Endothelial cell of umbilical vein (primary cell): Measurements from ENCODE around the gene ELOVL5. TPM values are rescaled to one million over a fixed set of nuclear protein-coding genes. Genes with fewer than 3 reads are reported as not detected.

Source experiments
- BruUV-seq: library from RNA; stranded (reverse); fragments of 400-500 nt; replicated peaks from 2 replicates; lab custom pipeline; 2021; lab: Mats Ljungman, UMichigan
- CTCF ChIA-PET: fragments of 300-600, 350-600 bp; sonication (Branson Sonifier 250); formaldehyde crosslinking; loops from one replicate; lab custom pipeline; 2021; ENCODE audit warnings: antibody characterized with exemption, inconsistent platforms; lab: Charles Lee
- POLR2A ChIA-PET: fragments of 300-600, 350-600 bp; sonication (Branson Sonifier 250); formaldehyde crosslinking; loops from one replicate; lab custom pipeline; 2021; ENCODE audit warnings: antibody characterized with exemption, inconsistent platforms; lab: Charles Lee
- DNase-seq: peaks from one replicate; pipeline ENCODE4 v3.0.0-alpha.2; 2011; ENCODE audit warnings: low read depth, low spot score
- FAIRE-seq: peaks from 2 replicates; lab custom pipeline; 2011; peaks lifted over from hg19 to GRCh38; lab: Jason Lieb, UNC
- H2AFZ ChIP-seq: 2 replicates; pipeline ENCODE4 v1.6.0; 2012; ENCODE audit warnings: low read depth, low read length, control low read depth, inconsistent platforms
- H3K27ac ChIP-seq: 2 replicates; pipeline ENCODE4 v1.5.1; 2011; ENCODE audit warnings: low read depth, mild to moderate bottlenecking, control low read depth, low read length, moderate library complexity; ENCODE audit not compliant: insufficient read depth
- H3K27me3 ChIP-seq, 2 experiments: 2 replicates each; pipeline versions ENCODE4 v1.6.0 to v1.6.1; 2011; ENCODE audit warnings: low read length in 2 of 2, mixed read lengths in 1 of 2; ENCODE audit not compliant: control insufficient read depth in 2 of 2, insufficient read depth in 2 of 2
- H3K36me3 ChIP-seq, 2 experiments: 2 replicates in 1 of 2; 3 replicates in 1 of 2; pipeline ENCODE4 v1.5.1; 2011; ENCODE audit warnings: low read length in 2 of 2, mild to moderate bottlenecking in 1 of 2, moderate library complexity in 1 of 2; ENCODE audit not compliant: control insufficient read depth in 2 of 2, insufficient read depth in 2 of 2; ENCODE audit errors: extremely low read depth in 1 of 2
- H3K4me1 ChIP-seq: 3 replicates; pipeline ENCODE4 v1.5.1; 2011; ENCODE audit warnings: mild to moderate bottlenecking, low read length; ENCODE audit not compliant: control insufficient read depth, insufficient read depth; ENCODE audit errors: extremely low read depth
- H3K4me2 ChIP-seq: 2 replicates; pipeline ENCODE4 v1.6.1; 2011; ENCODE audit warnings: low read length, control low read depth, mixed read lengths; ENCODE audit not compliant: insufficient read depth
- H3K4me3 ChIP-seq, 3 experiments: fragments of 200-600 bp in 1 of 3; sonication (generic), shearing (Covaris generic) in 1 of 3; replicated peaks in 1 of 3; 2 replicates each; pipeline ENCODE4 v1.5.1; 2011 to 2016; ENCODE audit warnings: control low read depth in 3 of 3, low read length in 3 of 3, mild to moderate bottlenecking in 2 of 3, inconsistent platforms in 1 of 3, low read depth in 1 of 3, moderate library complexity in 1 of 3; ENCODE audit not compliant: insufficient read depth in 1 of 3
- H3K79me2 ChIP-seq: 2 replicates; pipeline ENCODE4 v1.6.0; 2012; ENCODE audit warnings: low read length, inconsistent platforms; ENCODE audit not compliant: control insufficient read depth, insufficient read depth
- H3K9ac ChIP-seq: replicated peaks from 2 replicates; pipeline ENCODE3; 2011; ENCODE audit warnings: low read length, control low read depth; ENCODE audit not compliant: insufficient read depth; ENCODE audit errors: extremely low read depth
- H3K9me1 ChIP-seq: replicated peaks from 3 replicates; pipeline ENCODE4 v1.6.0; 2011; ENCODE audit warnings: mild to moderate bottlenecking, low read length; ENCODE audit not compliant: control insufficient read depth, insufficient read depth; ENCODE audit errors: extremely low read depth
- H3K9me3 ChIP-seq: replicated peaks from 2 replicates; pipeline ENCODE4 v1.5.1; 2012; ENCODE audit warnings: low read length, inconsistent platforms; ENCODE audit not compliant: control insufficient read depth, insufficient read depth
- H4K20me1 ChIP-seq: replicated peaks from 2 replicates; pipeline ENCODE3; 2011; ENCODE audit warnings: mild to moderate bottlenecking, low read length; ENCODE audit not compliant: control insufficient read depth, insufficient read depth; ENCODE audit errors: extremely low read depth
- EZH2 ChIP-seq: IDR thresholded peaks from 2 replicates; pipeline ENCODE4 v1.6.1; 2012; ENCODE audit warnings: borderline replicate concordance, low read depth, mild to moderate bottlenecking, moderate library complexity, low read length, inconsistent platforms; ENCODE audit not compliant: severe bottlenecking
- FOS ChIP-seq: IDR thresholded peaks from 2 replicates; pipeline ENCODE4 v1.6.1; 2011; ENCODE audit warnings: mild to moderate bottlenecking, low read length, moderate library complexity, borderline replicate concordance; ENCODE audit not compliant: insufficient read depth
- GATA2 ChIP-seq: IDR thresholded peaks from 2 replicates; pipeline ENCODE4 v1.7.0; 2011; ENCODE audit warnings: low read depth, mild to moderate bottlenecking, moderate library complexity, mixed read lengths, low read length; ENCODE audit not compliant: insufficient read length, insufficient read depth
- JUN ChIP-seq: IDR thresholded peaks from 2 replicates; pipeline ENCODE4 v1.6.1; 2011; ENCODE audit warnings: borderline replicate concordance, low read depth; ENCODE audit not compliant: insufficient read length, insufficient read depth
- MYC ChIP-seq: IDR thresholded peaks from one replicate; pipeline ENCODE4 v1.6.1; 2011; ENCODE audit warnings: mild to moderate bottlenecking, low read depth, low read length
- POLR2A ChIP-seq: IDR thresholded peaks from 2 replicates; pipeline ENCODE4 v1.6.1; 2012; ENCODE audit warnings: low read depth, mild to moderate bottlenecking, control low read depth, low read length
- POLR2AphosphoS5 ChIP-seq: IDR thresholded peaks from 2 replicates; pipeline ENCODE4 v1.6.1; 2012; ENCODE audit warnings: low read depth, mild to moderate bottlenecking, control low read depth, low read length, moderate library complexity; ENCODE audit not compliant: insufficient read depth
- dilution Hi-C: fragments of 300-500 bp; cut with MboI; formaldehyde crosslinking; loops from one replicate; pipeline ENCODE4 v1.15.0; 2019; ENCODE audit warnings: low sequenced_read_pairs; ENCODE audit not compliant: extremely low pct_ligation_motif_present
- intact Hi-C: fragments of 100-400 bp; cut with micrococcal nuclease; formaldehyde crosslinking; loops from one replicate; pipeline ENCODE4 v1.10.0; 2022
- polyA plus RNA-seq, 4 experiments: library from polyadenylated mRNA; depleted of rRNA in 3 of 4; stranded (reverse) in 3 of 4; unstranded in 1 of 4; fragments of >200 nt; gene quantifications; 2 replicates each; pipeline versions ENCODE4 v1.2.1 to v1.2.3, GENCODE V29; 2011 to 2012; ENCODE audit warnings: missing spikeins in 1 of 4
- total RNA-seq: library from RNA; stranded (reverse); gene quantifications from 2 replicates; pipeline ENCODE4 v1.2.3, GENCODE V29; 2021
- TF ChIP-seq, protein P1 (sequence below): IDR thresholded peaks from 2 replicates; pipeline ENCODE4 v1.6.1; 2011; ENCODE audit not compliant: insufficient read depth, insufficient read length
- TF ChIP-seq, protein P2 (sequence below), 2 donors: IDR thresholded peaks; 1 replicate in 1 of 2; 2 replicates in 1 of 2; pipeline ENCODE4 v1.5.1; 2011; ENCODE audit warnings: low read length in 2 of 2, mild to moderate bottlenecking in 2 of 2, moderate library complexity in 2 of 2, control low read depth in 1 of 2, inconsistent platforms in 1 of 2, low read depth in 1 of 2; ENCODE audit not compliant: insufficient read depth in 1 of 2; ENCODE audit errors: extremely low read depth in 1 of 2

The ELOVL5 gene
- total and polyA plus RNA-seq, 2 donors (not counting 3 experiments of a cell fraction or from before 2014, with no cell fraction given), result 85.9 to 140 TPM

DNA sequence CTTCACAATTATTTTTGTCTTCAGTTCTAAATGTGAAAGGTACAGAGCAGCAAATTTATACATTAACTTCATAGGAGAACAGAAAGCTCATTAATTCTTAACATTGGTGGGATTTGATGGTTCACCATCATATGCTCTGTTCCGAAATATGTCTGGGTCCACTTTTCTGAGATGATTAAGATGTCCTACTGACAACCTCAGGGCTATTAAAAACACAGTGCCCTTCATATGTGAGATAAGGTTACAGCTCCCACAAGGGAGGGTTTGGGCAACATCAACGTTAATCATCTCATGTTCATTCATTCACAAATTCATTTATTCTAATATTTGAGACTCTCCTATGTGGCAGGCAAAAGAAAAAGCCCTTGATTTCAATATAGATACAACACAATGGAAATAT, 91.2 kb downstream of the ELOVL5 start:
- Histone ChIP-seq H3K9me1 (peaks cover 3% of the 10 kb centered on the region), H3K36me3 (peaks cover 6 to 17% of the 10 kb centered on the region in 2 experiments), H2AFZ (no peak overlapping the region), H3K4me1 (no peaks in the 10 kb centered on the region), H3K79me2 (no peaks in the 10 kb centered on the region), H3K9me3 (no peaks in the 10 kb centered on the region), H3K4me3 (no peak overlapping the region), H4K20me1 (no peaks in the 10 kb centered on the region), H3K27ac (no peak overlapping the region), H3K4me2 (no peak overlapping the region), H3K27me3 (no peaks in the 10 kb centered on the region), H3K9ac (no peak overlapping the region)
- ChIA-PET POLR2A (no interaction called here), CTCF (interaction anchor here (0.8 to 1.4 kb wide), 3 partner anchors 20 to 180 kb away, joined by 3 read pairs; no protein-coding TSS in a partner anchor)
- intact Hi-C loops, result no loop called here
- FAIRE-seq (no peak), DNase-seq (no peak)
- dilution Hi-C loops, result no loop called here
- no TSS peak for BruUV-seq
- TF ChIP-seq, protein P1, sequence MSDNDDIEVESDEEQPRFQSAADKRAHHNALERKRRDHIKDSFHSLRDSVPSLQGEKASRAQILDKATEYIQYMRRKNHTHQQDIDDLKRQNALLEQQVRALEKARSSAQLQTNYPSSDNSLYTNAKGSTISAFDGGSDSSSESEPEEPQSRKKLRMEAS, result no peak
- TF ChIP-seq MYC (no peak), POLR2AphosphoS5 (no peak)

DNA sequence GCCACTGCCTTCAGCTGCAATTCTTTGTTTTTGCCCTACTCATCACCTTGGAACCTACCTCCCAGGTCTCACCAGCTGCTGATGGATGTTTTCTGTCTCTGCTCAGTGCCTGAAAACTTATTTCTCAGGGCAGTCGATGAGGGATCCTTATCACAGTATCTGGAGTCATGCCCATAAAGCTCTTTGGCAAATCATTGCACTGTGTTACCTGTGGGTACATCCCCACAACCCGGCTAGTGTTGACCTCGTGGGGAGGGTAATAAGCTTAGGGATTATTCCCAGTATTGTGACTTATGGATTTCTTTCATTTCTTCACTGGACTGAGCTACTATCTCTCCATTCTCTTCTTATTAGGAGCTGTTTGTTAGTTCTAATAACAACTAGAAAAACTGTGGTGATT, 91.7 kb downstream of the ELOVL5 start:
- BruUV-seq, result no TSS peak
- Histone ChIP-seq H3K9me3 (no peaks in the 10 kb centered on the region), H4K20me1 (no peaks in the 10 kb centered on the region), H3K36me3 (peaks cover 6 to 16% of the 10 kb centered on the region in 2 experiments), H3K9me1 (peaks cover 3% of the 10 kb centered on the region), H3K27me3 (no peaks in the 10 kb centered on the region), H3K4me1 (no peaks in the 10 kb centered on the region), H3K4me2 (no peak overlapping the region), H3K79me2 (no peaks in the 10 kb centered on the region), H3K27ac (no peak overlapping the region), H3K4me3 (no peak overlapping the region), H3K9ac (no peak overlapping the region), H2AFZ (no peak overlapping the region)
- TF ChIP-seq, protein P1, result no peak
- TF ChIP-seq POLR2AphosphoS5, result no peak
- TF ChIP-seq GATA2, result no peak
- no peak for TF ChIP-seq FOS
- TF ChIP-seq, protein P2, sequence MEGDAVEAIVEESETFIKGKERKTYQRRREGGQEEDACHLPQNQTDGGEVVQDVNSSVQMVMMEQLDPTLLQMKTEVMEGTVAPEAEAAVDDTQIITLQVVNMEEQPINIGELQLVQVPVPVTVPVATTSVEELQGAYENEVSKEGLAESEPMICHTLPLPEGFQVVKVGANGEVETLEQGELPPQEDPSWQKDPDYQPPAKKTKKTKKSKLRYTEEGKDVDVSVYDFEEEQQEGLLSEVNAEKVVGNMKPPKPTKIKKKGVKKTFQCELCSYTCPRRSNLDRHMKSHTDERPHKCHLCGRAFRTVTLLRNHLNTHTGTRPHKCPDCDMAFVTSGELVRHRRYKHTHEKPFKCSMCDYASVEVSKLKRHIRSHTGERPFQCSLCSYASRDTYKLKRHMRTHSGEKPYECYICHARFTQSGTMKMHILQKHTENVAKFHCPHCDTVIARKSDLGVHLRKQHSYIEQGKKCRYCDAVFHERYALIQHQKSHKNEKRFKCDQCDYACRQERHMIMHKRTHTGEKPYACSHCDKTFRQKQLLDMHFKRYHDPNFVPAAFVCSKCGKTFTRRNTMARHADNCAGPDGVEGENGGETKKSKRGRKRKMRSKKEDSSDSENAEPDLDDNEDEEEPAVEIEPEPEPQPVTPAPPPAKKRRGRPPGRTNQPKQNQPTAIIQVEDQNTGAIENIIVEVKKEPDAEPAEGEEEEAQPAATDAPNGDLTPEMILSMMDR (IDR thresholded peaks at IDR 0.05; ENCODE audit: extremely low read depth in 1 of 2, insufficient read depth in 1 of 2, low read depth in 1 of 2, low read length in 2 of 2), result no peak
- TF ChIP-seq POLR2A, result no peak
- no peak for TF ChIP-seq JUN
- TF ChIP-seq EZH2, result no peak
- no peak for TF ChIP-seq MYC
- ChIA-PET POLR2A (no interaction called here), CTCF (interaction anchor here (0.8 to 1.4 kb wide), 2 partner anchors 19 to 180 kb away, joined by 3 read pairs; no protein-coding TSS in a partner anchor)
- DNase-seq, result no peak
- no peak for FAIRE-seq
- intact Hi-C loops (no loop called here), dilution Hi-C loops (no loop called here)
